Measurements from ENCODE around the gene PPP4R2. TPM values are rescaled to one million over a fixed set of nuclear protein-coding genes. Genes with fewer than 3 reads are reported as not detected.

Gene PPP4R2
- total and polyA plus RNA-seq, 2 of the 8 experiments (the other 6 are each of a cell fraction or from before 2014, with no cell fraction given): 11.5 to 89.9 TPM

- H2BK15ac ChIP-seq (ENCODE audit: low read length): no peak overlapping the region
- no peak overlapping the region for H3K14ac ChIP-seq (ENCODE audit: insufficient read length)
- H3K23me2 ChIP-seq (ENCODE audit: low read depth, low read length): no peaks in the 10 kb centered on the region; the same call in 1 of the 2 replicates
- H3K4me2 ChIP-seq (ENCODE audit: insufficient read depth in 1 of 2, low read depth in 2 of 2, low read length in 2 of 2): no peak overlapping the region
- H3K23ac ChIP-seq (ENCODE audit: insufficient read length): no peak overlapping the region
- 84% methylated on average over 4 of the region's 4 CpGs; no CpG with 5 or more reads in 1 of the 2 experiments for WGBS, 2 experiments (ENCODE audit: extremely low coverage in 1 of 2, insufficient coverage in 1 of 2, insufficient read length in 1 of 2, insufficient replicate concordance in 2 of 2, low coverage in 1 of 2, low lambda C conversion rate in 2 of 2, missing lambda C conversion rate in 1 of 2)
- peaks cover 0 to 9% (median 5%) of the 10 kb centered on the region in 4 experiments; a peak in 6 of 7 replicates for H3K4me1 ChIP-seq (replicated peaks in 1 of 4; ENCODE audit: control insufficient read depth in 3 of 4, insufficient read depth in 4 of 4, low read length in 3 of 4)
- FAIRE-seq (no peak), DNase-seq (ENCODE audit: low read depth in 1 of 2, low spot score in 2 of 2) (no peak)
- H3K4me3 ChIP-seq (ENCODE audit: extremely low read depth in 1 of 4, insufficient read depth in 2 of 4, low read depth in 3 of 4, low read length in 4 of 4): no peak overlapping the region
- no peak overlapping the region for H3K18ac ChIP-seq (ENCODE audit: extremely low read depth, low read length)
- H2BK12ac ChIP-seq (ENCODE audit: low read depth, low read length): no peak overlapping the region
- peaks cover 9% of the 10 kb centered on the region; the same call in 1 of the 2 replicates for H3K79me1 ChIP-seq (ENCODE audit: low read depth, low read length)
- H3K9me3 ChIP-seq (ENCODE audit: insufficient read depth in 2 of 2, low read depth in 1 of 2, low read length in 1 of 2): no peaks in the 10 kb centered on the region
- POLR2A ChIA-PET (ENCODE audit: partially characterized antibody): interaction anchor here (0.9 kb wide), 1 partner anchor 30 kb away, joined by 3 read pairs; no protein-coding TSS in a partner anchor
- no peak overlapping the region for H2BK120ac ChIP-seq (replicated peaks; ENCODE audit: low read depth, low read length)
- no peak overlapping the region for H4K91ac ChIP-seq (replicated peaks; ENCODE audit: insufficient read length, low read length)
- peaks cover 49 to 100% of the 10 kb centered on the region in 2 experiments for H3K79me2 ChIP-seq (ENCODE audit: control insufficient read depth in 1 of 2, insufficient read depth in 2 of 2, low read length in 2 of 2)
- no peak overlapping the region for H2AK5ac ChIP-seq (ENCODE audit: low read depth, low read length)
- no peak overlapping the region for H3K27ac ChIP-seq (ENCODE audit: low read depth, low read length)
- no peaks in the 10 kb centered on the region for H3K27me3 ChIP-seq (replicated peaks in 1 of 4; ENCODE audit: control insufficient read depth in 3 of 4, extremely low read depth in 1 of 4, insufficient read depth in 3 of 4, low read length in 3 of 4)
- no peak overlapping the region for H2AFZ ChIP-seq (ENCODE audit: low read length)
- no peak overlapping the region for H4K5ac ChIP-seq (ENCODE audit: insufficient read length, low read depth, low read length)
- CTCF ChIA-PET (ENCODE audit: partially characterized antibody): interaction anchor here (0.7 to 1.0 kb wide), 2 partner anchors 31 to 151 kb away, joined by 3 to 4 read pairs; no protein-coding TSS in a partner anchor
- H3K36me3 ChIP-seq (ENCODE audit: control insufficient read depth in 2 of 4, insufficient read depth in 4 of 4, low read length in 3 of 4): no peaks in the 10 kb centered on the region
- H4K20me1 ChIP-seq (replicated peaks in 1 of 2; ENCODE audit: control insufficient read depth in 1 of 2, insufficient read depth in 2 of 2, low read length in 2 of 2): peaks cover 9 to 14% of the 10 kb centered on the region in 2 experiments
- no peak overlapping the region for H3K4ac ChIP-seq (replicated peaks; ENCODE audit: insufficient read length, low read depth, low read length)
- no peak overlapping the region for H2BK20ac ChIP-seq (ENCODE audit: low read length)
- no peak overlapping the region for H2BK5ac ChIP-seq (ENCODE audit: low read depth, low read length)
- no peak overlapping the region for H4K8ac ChIP-seq (ENCODE audit: extremely low read depth, insufficient read depth, low read length)
- H3K9ac ChIP-seq (replicated peaks in 1 of 4; ENCODE audit: extremely low read depth in 1 of 4, low read depth in 3 of 4, low read length in 3 of 4): no peak overlapping the region
- no peak overlapping the region for H3K56ac ChIP-seq (replicated peaks; ENCODE audit: insufficient read length, low read depth, low read length)
- TF ChIP-seq, protein P1, sequence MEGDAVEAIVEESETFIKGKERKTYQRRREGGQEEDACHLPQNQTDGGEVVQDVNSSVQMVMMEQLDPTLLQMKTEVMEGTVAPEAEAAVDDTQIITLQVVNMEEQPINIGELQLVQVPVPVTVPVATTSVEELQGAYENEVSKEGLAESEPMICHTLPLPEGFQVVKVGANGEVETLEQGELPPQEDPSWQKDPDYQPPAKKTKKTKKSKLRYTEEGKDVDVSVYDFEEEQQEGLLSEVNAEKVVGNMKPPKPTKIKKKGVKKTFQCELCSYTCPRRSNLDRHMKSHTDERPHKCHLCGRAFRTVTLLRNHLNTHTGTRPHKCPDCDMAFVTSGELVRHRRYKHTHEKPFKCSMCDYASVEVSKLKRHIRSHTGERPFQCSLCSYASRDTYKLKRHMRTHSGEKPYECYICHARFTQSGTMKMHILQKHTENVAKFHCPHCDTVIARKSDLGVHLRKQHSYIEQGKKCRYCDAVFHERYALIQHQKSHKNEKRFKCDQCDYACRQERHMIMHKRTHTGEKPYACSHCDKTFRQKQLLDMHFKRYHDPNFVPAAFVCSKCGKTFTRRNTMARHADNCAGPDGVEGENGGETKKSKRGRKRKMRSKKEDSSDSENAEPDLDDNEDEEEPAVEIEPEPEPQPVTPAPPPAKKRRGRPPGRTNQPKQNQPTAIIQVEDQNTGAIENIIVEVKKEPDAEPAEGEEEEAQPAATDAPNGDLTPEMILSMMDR (IDR thresholded peaks at IDR 0.05; ENCODE audit: control extremely low read depth in 1 of 3, insufficient read depth in 1 of 3, low read depth in 1 of 3, low read length in 3 of 3): no peak
- no peak for TF ChIP-seq SIN3A (conservative IDR thresholded peaks at IDR 0.05 in 1 of 2, IDR thresholded peaks at IDR 0.05 in 1 of 2; ENCODE audit: low read depth in 1 of 2, low read length in 2 of 2)
- TF ChIP-seq TEAD4 (IDR thresholded peaks at IDR 0.05; ENCODE audit: low read depth, low read length): no peak
- TF ChIP-seq SP2 (IDR thresholded peaks at IDR 0.05; ENCODE audit: low read length): no peak
- TF ChIP-seq, protein P2, sequence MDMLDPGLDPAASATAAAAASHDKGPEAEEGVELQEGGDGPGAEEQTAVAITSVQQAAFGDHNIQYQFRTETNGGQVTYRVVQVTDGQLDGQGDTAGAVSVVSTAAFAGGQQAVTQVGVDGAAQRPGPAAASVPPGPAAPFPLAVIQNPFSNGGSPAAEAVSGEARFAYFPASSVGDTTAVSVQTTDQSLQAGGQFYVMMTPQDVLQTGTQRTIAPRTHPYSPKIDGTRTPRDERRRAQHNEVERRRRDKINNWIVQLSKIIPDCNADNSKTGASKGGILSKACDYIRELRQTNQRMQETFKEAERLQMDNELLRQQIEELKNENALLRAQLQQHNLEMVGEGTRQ (IDR thresholded peaks at IDR 0.05; ENCODE audit: low read length): no peak
- no peak for TF ChIP-seq NRF1 (IDR thresholded peaks at IDR 0.05; ENCODE audit: low read depth, low read length)
- TF ChIP-seq SIRT6 (IDR thresholded peaks at IDR 0.05; ENCODE audit: low read length): no peak
- TF ChIP-seq, protein P3, sequence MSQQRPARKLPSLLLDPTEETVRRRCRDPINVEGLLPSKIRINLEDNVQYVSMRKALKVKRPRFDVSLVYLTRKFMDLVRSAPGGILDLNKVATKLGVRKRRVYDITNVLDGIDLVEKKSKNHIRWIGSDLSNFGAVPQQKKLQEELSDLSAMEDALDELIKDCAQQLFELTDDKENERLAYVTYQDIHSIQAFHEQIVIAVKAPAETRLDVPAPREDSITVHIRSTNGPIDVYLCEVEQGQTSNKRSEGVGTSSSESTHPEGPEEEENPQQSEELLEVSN (IDR thresholded peaks at IDR 0.05): no peak
- TF ChIP-seq JUN (IDR thresholded peaks at IDR 0.05; ENCODE audit: low read depth, low read length): no peak
Observed at GRCh38 chr3:73028803-73029202, 32.2 kb downstream of the PPP4R2 start.

Data from H1 (cell line).